GM21390 (cell line): Measurements from ENCODE around the gene ZRANB1.

ENCODE experiments used
- ATAC-seq: cut with Tn5 transposase; IDR thresholded peaks from one replicate; pipeline ENCODE4 v1.9.1; 2021; ENCODE audit not compliant: unreplicated experiment

The ZRANB1 gene

GRCh38 chr10:125033146-125033924 is 91.4 kb downstream of the ZRANB1 start:
- ATAC-seq = no peak

DNA sequence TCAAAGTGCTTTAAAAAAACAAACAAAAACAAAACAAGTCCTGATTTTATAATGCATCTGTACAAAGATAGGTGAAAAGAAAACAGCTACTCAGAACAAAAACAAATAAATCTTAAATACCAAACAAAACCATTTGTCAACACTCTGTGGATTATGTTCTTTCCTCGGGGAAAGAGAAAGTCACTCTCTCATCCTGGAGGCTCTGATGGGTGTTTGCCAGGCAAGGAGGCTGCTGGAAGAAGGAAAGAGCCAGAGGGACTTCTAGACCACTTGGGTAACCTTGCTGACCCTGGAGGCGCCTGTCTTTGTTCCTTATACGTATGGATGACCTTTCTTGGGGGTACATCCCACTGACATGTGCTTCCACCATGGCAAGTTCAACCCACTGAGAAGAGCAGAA is 92.8 kb downstream of the ZRANB1 start:
- no peak for ATAC-seq

DNA sequence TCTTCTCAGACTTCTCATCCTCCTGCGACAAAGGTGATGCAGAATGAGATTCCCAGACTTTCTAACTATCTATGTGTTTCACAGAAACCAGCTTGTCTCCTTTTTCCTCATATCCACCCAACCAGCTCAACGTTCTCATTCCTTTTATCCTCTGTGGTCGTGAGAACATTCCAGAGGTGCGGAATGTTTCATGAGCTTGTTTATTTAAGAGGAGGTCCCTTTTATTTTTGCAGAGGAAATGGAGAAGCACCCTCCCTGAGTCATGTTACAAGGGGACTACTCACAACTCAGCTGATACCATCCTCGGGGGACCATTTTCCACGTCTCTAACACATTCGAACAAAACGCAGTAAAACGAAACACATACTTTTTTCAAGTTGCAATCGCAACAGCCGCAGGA is 93.2 kb downstream of the ZRANB1 start:
- no peak for ATAC-seq

DNA sequence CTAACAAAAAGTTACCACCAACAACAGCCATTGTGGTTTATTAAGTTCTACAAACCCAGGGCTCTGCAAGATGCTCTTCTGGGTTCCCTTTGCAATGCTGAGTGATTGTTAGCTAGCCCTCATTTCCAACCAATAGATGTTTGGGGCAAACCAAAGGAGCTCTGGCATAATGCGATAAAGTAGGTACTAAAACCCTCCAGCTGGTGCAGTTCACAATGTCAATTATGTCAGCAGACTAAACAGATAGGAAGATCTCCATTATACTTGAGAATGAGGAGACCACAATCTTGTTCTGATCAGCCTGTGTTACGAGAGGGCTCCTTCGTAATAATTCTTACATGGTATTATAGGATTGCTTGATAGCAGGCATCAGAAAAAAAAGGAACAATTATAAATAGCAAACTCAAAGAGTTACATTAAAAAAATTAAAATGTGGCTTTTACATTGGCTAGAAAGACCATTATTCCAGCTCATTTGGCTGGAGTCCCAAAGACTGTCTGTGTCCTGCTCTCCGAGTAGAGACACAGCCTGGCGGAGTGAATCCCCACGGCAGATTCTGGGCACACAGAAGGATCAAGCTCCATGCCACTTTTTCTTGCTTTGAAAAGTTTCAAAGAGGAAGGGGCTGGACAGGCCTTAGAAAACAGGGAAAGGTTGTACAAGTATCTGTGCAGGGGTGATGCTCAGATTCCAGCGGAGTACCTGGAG is 93.8 kb downstream of the ZRANB1 start:
- ATAC-seq = no peak

- ATAC-seq = no peak
Observed at GRCh38 chr10:125037145-125037877, 95.4 kb downstream of the ZRANB1 start.
